Mucosa of descending colon (tissue), 3 donors: ENCODE results near the gene NACAD. TPM values are rescaled to one million over a fixed set of nuclear protein-coding genes. Genes with fewer than 3 reads are reported as not detected.
A peak's percentile ranks its signal among the peaks of the same experiment; 100 is the strongest.

Experiments used
- ATAC-seq: fragments of 200-7000 bp; cut with Tn5 transposase; one replicate; pipeline ENCODE4 v1.9.1; 2020; ENCODE audit warnings: mild to moderate bottlenecking, moderate library complexity
- DNase-seq, 3 donors: peaks; one replicate each; pipeline ENCODE4 v3.0.0-alpha.2; 2020
- H3K36me3 ChIP-seq: fragments of 200-600 bp; one replicate; pipeline ENCODE4 v1.8.0; 2021; ENCODE audit warnings: low read depth, mild to moderate bottlenecking
- H3K4me1 ChIP-seq: fragments of 200-600 bp; one replicate; pipeline ENCODE4 v1.8.0; 2021; ENCODE audit warnings: low read depth, mild to moderate bottlenecking
- H3K4me3 ChIP-seq: fragments of 200-600 bp; one replicate; pipeline ENCODE4 v1.8.0; 2021; ENCODE audit warnings: mild to moderate bottlenecking
- H3K9me3 ChIP-seq: fragments of 200-600 bp; one replicate; pipeline ENCODE4 v1.8.0; 2021; ENCODE audit warnings: mild to moderate bottlenecking
- intact Hi-C, 2 donors: fragments of 100-400 bp; cut with DNase I in 1 of 2; cut with micrococcal nuclease in 1 of 2; formaldehyde crosslinking; loops; one replicate each; pipeline versions ENCODE4 v1.11.0 to v1.11.1; 2022; cut with DNase I, micrococcal nuclease
- long read RNA-seq, 2 donors: library from polyadenylated mRNA; unstranded; transcript quantifications; one replicate each; pipeline ENCODE4 v2.0.0, GENCODE V29; 2019 to 2021
- total RNA-seq, 3 donors: library from RNA; stranded (reverse); fragmentation: NEBNext Ultra II Directional in 2 of 3; extraction: Animal tissue kit (Norgen Biotek cat#: 25700) in 2 of 3; gene quantifications; one replicate each; pipeline versions ENCODE4 v1.2.1 to v1.2.4, GENCODE V29; 2021 to 2023
- TF ChIP-seq, protein P1 (sequence below): fragments of 200-600 bp; IDR thresholded peaks from one replicate; pipeline ENCODE4 v1.8.0; 2022; ENCODE audit warnings: antibody characterized with exemption, mild to moderate bottlenecking
- donor health status: DM: no; HTN: no; CAD: no; lungs with moderate emphysema.
- donor health status: DM: no; HTN: no; CAD: no.
- donor health status: DM: no; HTN: yes; CAD: no.

Gene NACAD, protein sequence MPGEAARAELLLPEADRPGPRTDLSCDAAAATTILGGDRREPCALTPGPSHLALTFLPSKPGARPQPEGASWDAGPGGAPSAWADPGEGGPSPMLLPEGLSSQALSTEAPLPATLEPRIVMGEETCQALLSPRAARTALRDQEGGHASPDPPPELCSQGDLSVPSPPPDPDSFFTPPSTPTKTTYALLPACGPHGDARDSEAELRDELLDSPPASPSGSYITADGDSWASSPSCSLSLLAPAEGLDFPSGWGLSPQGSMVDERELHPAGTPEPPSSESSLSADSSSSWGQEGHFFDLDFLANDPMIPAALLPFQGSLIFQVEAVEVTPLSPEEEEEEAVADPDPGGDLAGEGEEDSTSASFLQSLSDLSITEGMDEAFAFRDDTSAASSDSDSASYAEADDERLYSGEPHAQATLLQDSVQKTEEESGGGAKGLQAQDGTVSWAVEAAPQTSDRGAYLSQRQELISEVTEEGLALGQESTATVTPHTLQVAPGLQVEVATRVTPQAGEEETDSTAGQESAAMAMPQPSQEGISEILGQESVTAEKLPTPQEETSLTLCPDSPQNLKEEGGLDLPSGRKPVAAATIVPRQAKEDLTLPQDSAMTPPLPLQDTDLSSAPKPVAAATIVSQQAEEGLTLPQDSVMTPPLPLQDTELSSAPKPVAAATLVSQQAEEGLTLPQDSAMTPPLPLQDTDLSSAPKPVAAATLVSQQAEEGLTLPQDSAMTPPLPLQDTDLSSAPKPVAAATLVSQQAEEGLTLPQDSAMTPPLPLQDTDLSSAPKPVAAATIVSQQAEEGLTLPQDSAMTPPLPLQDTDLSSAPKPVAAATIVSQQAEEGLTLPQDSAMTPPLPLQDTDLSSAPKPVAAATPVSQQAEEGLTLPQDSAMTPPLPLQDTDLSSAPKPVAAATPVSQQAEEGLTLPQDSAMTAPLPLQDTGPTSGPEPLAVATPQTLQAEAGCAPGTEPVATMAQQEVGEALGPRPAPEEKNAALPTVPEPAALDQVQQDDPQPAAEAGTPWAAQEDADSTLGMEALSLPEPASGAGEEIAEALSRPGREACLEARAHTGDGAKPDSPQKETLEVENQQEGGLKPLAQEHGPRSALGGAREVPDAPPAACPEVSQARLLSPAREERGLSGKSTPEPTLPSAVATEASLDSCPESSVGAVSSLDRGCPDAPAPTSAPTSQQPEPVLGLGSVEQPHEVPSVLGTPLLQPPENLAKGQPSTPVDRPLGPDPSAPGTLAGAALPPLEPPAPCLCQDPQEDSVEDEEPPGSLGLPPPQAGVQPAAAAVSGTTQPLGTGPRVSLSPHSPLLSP (N-terminal part only)
- total RNA-seq, result 10 to 100 TPM in 1 of 3 donors, 1 to 10 TPM in 1, under 1 TPM in 1; 0.49 to 14.5 (median 1.2) TPM
- long read RNA-seq, donor 1, partial matches to known transcripts, result 14 of 16 reads
- long read RNA-seq, donor 1, other reads (novel, unspliced or antisense), result 2 of 16 reads
- long read RNA-seq, donor 2, result 0 reads

DNA sequence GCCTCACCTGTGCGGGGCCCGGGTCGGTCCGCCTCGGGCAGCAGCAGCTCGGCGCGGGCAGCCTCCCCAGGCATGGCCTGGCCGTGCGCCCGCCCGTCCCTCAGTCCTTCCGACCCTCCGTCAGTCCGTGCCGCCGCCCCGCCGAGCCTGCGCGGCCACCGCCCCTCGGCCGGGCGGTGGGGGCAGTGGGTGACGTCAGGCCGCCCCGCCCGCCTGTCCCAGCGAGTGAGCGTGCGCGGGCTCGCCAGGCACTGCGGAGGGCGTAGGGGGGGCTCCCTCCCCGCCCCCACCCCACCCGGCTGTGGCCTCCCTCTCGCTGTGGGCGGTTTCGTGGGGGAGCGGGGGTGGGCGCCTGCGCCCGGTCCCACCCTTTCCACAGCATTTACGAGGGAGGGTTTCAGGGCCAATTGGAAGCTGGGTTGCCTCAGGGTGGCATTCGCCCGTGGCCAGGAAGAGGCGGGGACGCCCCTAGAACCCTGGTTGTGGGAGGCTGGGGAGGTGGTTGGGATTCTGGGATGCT is at the start of gene NACAD:
Gene NACAD (minus strand): TSS at position 149 of the 520 bp plus-strand sequence. CDS start 75 bp downstream, at position 74.
- Histone ChIP-seq H3K4me3 (no peak within 1 kb of the TSS), H3K9me3 (no peaks in the 10 kb centered on the region), H3K36me3 (no peaks in the 10 kb centered on the region), H3K4me1 (no peaks in the 10 kb centered on the region)
- peak; percentile 23 to 50 (median 46) for DNase-seq
- intact Hi-C loops, result no loop called here
- ATAC-seq, result peak; percentile 69
- TF ChIP-seq, protein P1, sequence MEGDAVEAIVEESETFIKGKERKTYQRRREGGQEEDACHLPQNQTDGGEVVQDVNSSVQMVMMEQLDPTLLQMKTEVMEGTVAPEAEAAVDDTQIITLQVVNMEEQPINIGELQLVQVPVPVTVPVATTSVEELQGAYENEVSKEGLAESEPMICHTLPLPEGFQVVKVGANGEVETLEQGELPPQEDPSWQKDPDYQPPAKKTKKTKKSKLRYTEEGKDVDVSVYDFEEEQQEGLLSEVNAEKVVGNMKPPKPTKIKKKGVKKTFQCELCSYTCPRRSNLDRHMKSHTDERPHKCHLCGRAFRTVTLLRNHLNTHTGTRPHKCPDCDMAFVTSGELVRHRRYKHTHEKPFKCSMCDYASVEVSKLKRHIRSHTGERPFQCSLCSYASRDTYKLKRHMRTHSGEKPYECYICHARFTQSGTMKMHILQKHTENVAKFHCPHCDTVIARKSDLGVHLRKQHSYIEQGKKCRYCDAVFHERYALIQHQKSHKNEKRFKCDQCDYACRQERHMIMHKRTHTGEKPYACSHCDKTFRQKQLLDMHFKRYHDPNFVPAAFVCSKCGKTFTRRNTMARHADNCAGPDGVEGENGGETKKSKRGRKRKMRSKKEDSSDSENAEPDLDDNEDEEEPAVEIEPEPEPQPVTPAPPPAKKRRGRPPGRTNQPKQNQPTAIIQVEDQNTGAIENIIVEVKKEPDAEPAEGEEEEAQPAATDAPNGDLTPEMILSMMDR, result no peak

DNA sequence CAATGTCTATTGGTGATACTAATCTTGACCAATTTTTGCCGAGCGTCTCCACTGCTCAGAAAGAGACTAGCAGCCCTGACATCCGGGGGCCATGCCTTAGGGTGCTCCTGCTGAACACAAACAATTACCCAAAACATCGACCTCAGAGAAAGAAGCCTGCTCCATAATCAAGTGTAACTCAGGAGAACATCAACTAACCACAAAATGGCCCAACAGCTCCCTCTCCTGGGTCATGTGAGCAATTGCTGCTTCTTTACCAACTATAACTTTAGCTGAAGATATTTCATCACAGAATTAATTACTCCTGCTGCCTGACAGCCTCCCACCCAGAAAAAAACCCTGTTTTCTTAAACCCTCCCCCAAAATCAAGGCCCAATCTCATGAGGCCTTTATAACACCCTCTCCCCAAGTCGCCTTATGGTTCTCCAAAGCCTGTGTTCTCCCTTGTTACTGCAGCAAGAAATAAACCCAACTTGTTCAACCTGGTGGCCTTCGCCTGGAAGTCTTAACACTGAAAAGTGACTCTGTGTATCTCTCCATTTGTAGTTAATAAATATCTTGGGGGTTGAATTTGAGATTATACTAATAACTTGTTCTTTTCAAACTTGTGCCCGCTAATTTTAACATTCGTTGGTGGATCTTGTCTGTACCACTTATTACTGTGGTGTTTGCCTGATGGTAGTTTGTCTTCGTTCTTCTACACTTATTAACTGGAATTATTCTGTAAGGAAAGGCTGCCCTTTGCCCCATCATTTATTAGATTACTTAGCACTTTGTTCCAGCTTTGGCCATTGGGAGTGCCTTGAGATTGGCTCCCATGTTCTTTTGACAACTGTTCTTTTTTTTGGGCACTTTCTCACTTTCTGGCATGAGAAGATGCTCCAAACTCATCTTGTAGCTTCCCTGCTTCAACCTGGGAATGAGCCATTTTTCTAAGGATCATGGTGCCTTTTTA is 47.6 kb upstream of the NACAD start:
- Histone ChIP-seq H3K9me3 (no peaks in the 10 kb centered on the region), H3K36me3 (no peaks in the 10 kb centered on the region), H3K4me3 (no peak overlapping the region), H3K4me1 (peaks cover 3% of the 10 kb centered on the region)
- TF ChIP-seq, protein P1, result peak; percentile 71
- intact Hi-C loops, result loop anchor here in 1 of 2 donors (2.0 to 5.0 kb wide), 2 partner anchors 164 to 279 kb away; no protein-coding TSS in a partner anchor
- DNase-seq (peak in 1 of 3 donors; percentile 37), ATAC-seq (peak; percentile 81)

DNA sequence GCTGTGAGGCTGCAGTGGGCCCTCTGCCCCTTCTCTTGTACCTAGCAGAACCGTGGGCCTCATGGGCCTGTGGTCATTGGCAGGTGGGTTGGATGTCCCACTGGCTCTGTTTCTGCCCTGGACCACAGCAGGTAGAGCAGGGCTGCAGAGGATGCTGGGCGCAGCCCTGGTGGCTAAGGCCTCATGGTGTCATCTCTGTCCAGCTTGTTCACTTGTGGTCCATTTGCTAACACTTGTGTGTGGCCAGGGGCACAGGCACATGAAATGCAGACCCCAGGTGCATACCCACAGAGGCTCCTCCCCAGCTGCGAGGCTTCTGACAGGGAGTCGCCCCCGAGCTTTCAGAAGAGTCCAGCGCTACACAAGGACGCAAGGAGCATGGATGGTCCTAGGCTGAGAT is 45.1 kb upstream of the NACAD start:
- no peak for ATAC-seq
- DNase-seq, result no peak
- TF ChIP-seq, protein P1, result no peak
- Histone ChIP-seq H3K9me3 (no peaks in the 10 kb centered on the region), H3K4me1 (peaks cover 3% of the 10 kb centered on the region), H3K4me3 (no peak overlapping the region), H3K36me3 (no peaks in the 10 kb centered on the region)
- intact Hi-C loops, result no loop called here

DNA sequence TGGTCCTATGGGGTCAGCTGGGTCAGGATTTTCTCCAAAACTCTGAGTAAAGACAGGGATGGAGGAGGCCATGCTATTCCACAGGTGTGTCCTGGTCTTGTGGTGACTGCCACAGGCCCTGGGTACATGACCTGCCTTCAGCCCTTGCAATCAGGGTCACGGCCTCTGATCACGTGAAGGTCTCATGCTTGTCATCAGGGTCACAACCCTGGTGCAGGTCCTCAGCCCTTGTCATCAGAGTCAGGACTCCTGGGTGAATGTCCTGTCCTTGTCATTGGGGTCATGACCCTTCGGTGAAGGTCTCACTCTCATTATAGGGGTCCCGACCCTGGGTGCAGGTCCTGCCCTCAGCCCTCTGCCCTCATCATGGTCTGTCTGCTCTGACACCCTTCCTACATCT is 44.6 kb upstream of the NACAD start:
- Histone ChIP-seq H3K4me3 (no peak overlapping the region), H3K36me3 (no peaks in the 10 kb centered on the region), H3K4me1 (peaks cover 3% of the 10 kb centered on the region), H3K9me3 (no peaks in the 10 kb centered on the region)
- TF ChIP-seq, protein P1, result no peak
- ATAC-seq, result no peak
- DNase-seq, result no peak
- intact Hi-C loops, result no loop called here
